ENCODE results near the gene SH2D3C.

The SH2D3C gene

GRCh38 chr9:127741831-127742434 lies 36.5 kb downstream of the SH2D3C start:
- H3K4me1 ChIP-seq = no peaks in the 10 kb centered on the region
- intact Hi-C loops (cut with DNase I; ENCODE audit: low total_unique reads) = no loop called here
- H3K9me3 ChIP-seq = no peaks in the 10 kb centered on the region
- TF ChIP-seq CTCF (IDR thresholded peaks at IDR 0.05) = no peak
- peaks cover 0 to 7% (median 0%) of the 10 kb centered on the region in 3 donors for H3K36me3 ChIP-seq
- H3K4me3 ChIP-seq = no peak overlapping the region
- H3K27ac ChIP-seq = no peak overlapping the region
- H3K27me3 ChIP-seq = peaks cover 0 to 14% of the 10 kb centered on the region in 2 donors
- no peak for DNase-seq

GRCh38 chr9:127739614-127740330 lies 38.7 kb downstream of the SH2D3C start:
- no peak for TF ChIP-seq CTCF (IDR thresholded peaks at IDR 0.05)
- Histone ChIP-seq H3K4me1 (peaks cover 0 to under 1% (median 0%) of the 10 kb centered on the region in 4 donors), H3K36me3 (peaks cover 0 to 5% (median 0%) of the 10 kb centered on the region in 3 donors), H3K27ac (no peak overlapping the region), H3K9me3 (no peaks in the 10 kb centered on the region), H3K27me3 (peaks cover 0 to 14% of the 10 kb centered on the region in 2 donors), H3K4me3 (no peak overlapping the region)
- intact Hi-C loops (cut with DNase I; ENCODE audit: low total_unique reads) = loop anchor here (5.0 kb wide), 1 partner anchor 133 kb away; no protein-coding TSS in a partner anchor
- peak in 1 of 2 donors; percentile 47 for DNase-seq

GRCh38 chr9:127738666-127739065 lies 39.8 kb downstream of the SH2D3C start:
- Histone ChIP-seq H3K36me3 (no peaks in the 10 kb centered on the region), H3K27me3 (peaks cover 0 to 8% of the 10 kb centered on the region in 2 donors), H3K9me3 (no peaks in the 10 kb centered on the region), H3K4me3 (no peak overlapping the region), H3K27ac (no peak overlapping the region), H3K4me1 (peaks cover 0 to 11% (median 7%) of the 10 kb centered on the region in 4 donors)
- intact Hi-C loops (cut with DNase I; ENCODE audit: low total_unique reads) = loop anchor here (5.0 kb wide), 1 partner anchor 134 kb away; no protein-coding TSS in a partner anchor
- DNase-seq = no peak
- TF ChIP-seq CTCF (IDR thresholded peaks at IDR 0.05) = no peak

GRCh38 chr9:127735530-127736185 lies 42.8 kb downstream of the SH2D3C start:
- Histone ChIP-seq H3K27ac (peak overlapping the region in 1 of 2 donors; percentile 93), H3K9me3 (no peaks in the 10 kb centered on the region), H3K4me3 (no peak overlapping the region), H3K27me3 (no peaks in the 10 kb centered on the region), H3K4me1 (peaks cover 0 to 13% (median 7%) of the 10 kb centered on the region in 4 donors), H3K36me3 (peaks cover 0 to 22% (median 21%) of the 10 kb centered on the region in 3 donors)
- DNase-seq = no peak
- no peak for TF ChIP-seq CTCF (IDR thresholded peaks at IDR 0.05)
- intact Hi-C loops (cut with DNase I; ENCODE audit: low total_unique reads) = loop anchor here (2.0 to 5.0 kb wide), 3 partner anchors 49 to 187 kb away; no protein-coding TSS in a partner anchor

- H3K4me3 ChIP-seq = peak within 1 kb of the TSS; percentile 69 to 75
Observed at GRCh38 chr9:127734747-127735529, 43.5 kb downstream of the SH2D3C start, which contains the start of gene TOR2A. Gene TOR2A, minus strand, starts transcription at chr9:127735294. Its CDS starts 24 bp downstream, at chr9:127735270.

More at GRCh38 chr9:127734747-127735529, 43.5 kb downstream of the SH2D3C start, which contains the start of gene TOR2A:
- H3K4me1 ChIP-seq = peaks cover 0 to 13% (median 7%) of the 10 kb centered on the region in 4 donors
- peak; percentile 92 to 99 for TF ChIP-seq CTCF (IDR thresholded peaks at IDR 0.05)
- H3K9me3 ChIP-seq = no peaks in the 10 kb centered on the region
- peak within 1 kb of the TSS; percentile 93 for H3K27ac ChIP-seq
- peaks cover 0 to 27% (median 21%) of the 10 kb centered on the region in 3 donors for H3K36me3 ChIP-seq
- intact Hi-C loops (cut with DNase I; ENCODE audit: low total_unique reads) = loop anchor here (2.0 to 5.0 kb wide), 2 partner anchors 50 to 137 kb away; no protein-coding TSS in a partner anchor
- no peaks in the 10 kb centered on the region for H3K27me3 ChIP-seq
- peak; percentile 94 to 98 for DNase-seq
